GM12878 (cell line): ENCODE measurements around the gene CAMTA1. TPM values are rescaled to one million over a fixed set of nuclear protein-coding genes. Genes with fewer than 3 reads are reported as not detected.
A peak's percentile ranks its signal among the peaks of the same experiment; 100 is the strongest.

Experiments
- ATAC-seq: fragments of 200-7000 bp; cut with Tn5 transposase; 3 replicates; pipeline ENCODE4 v1.9.1; 2020; ENCODE audit warnings: mild to moderate bottlenecking, moderate library complexity
- BruUV-seq: library from RNA; stranded (reverse); fragments of 400-500 nt; replicated peaks from 2 replicates; lab custom pipeline; 2021; lab: Mats Ljungman, UMichigan
- CTCF ChIA-PET: fragments of 300-600 bp; sonication (Branson Sonifier 250); formaldehyde crosslinking; extraction: SDS; loops from one replicate; lab custom pipeline; 2021; ENCODE audit warnings: inconsistent platforms; lab: Yijun Ruan, JAX
- POLR2A ChIA-PET: fragments of 350-600 bp; formaldehyde crosslinking; extraction: SDS; loops from one replicate; lab custom pipeline; 2021; ENCODE audit warnings: inconsistent platforms; lab: Charles Lee
- RAD21 ChIA-PET: fragments of 300-600 bp; sonication (Branson Sonifier 250); formaldehyde crosslinking; loops from one replicate; lab custom pipeline; 2023; ENCODE audit warnings: antibody characterized with exemption; ENCODE audit not compliant: unreplicated experiment; lab: Charles Lee
- SMC1A ChIA-PET: fragments of 300-600 bp; sonication (Branson Sonifier 250); formaldehyde crosslinking; loops from one replicate; lab custom pipeline; 2023; ENCODE audit not compliant: unreplicated experiment, uncharacterized antibody; lab: Charles Lee
- DNase-seq: peaks from one replicate; pipeline ENCODE4 v3.0.0-alpha.2; 2011; ENCODE audit warnings: low read depth, low spot score
- FAIRE-seq: peaks from 3 replicates; lab custom pipeline; 2011; peaks lifted over from hg19 to GRCh38; lab: Jason Lieb, UNC
- H2AFZ ChIP-seq: 2 replicates; pipeline ENCODE4 v1.6.0; 2011; ENCODE audit warnings: low read depth, low read length, control low read depth; ENCODE audit not compliant: control insufficient read depth
- H3K27ac ChIP-seq: 2 replicates; pipeline ENCODE4 v1.5.1; 2011; ENCODE audit warnings: control low read depth; ENCODE audit not compliant: control insufficient read depth, insufficient read depth
- H3K27me3 ChIP-seq, 2 experiments: replicated peaks in 1 of 2; 2 replicates each; pipeline versions ENCODE4 v1.6.0 to v1.6.1; 2011; ENCODE audit warnings: low read length in 1 of 2; ENCODE audit not compliant: control insufficient read depth in 2 of 2, insufficient read depth in 2 of 2
- H3K36me3 ChIP-seq, 2 experiments: 2 replicates each; pipeline ENCODE4 v1.5.1; 2011; ENCODE audit warnings: low read length in 1 of 2; ENCODE audit not compliant: control insufficient read depth in 2 of 2, insufficient read depth in 2 of 2
- H3K4me1 ChIP-seq: 2 replicates; pipeline ENCODE4 v1.6.1; 2011; ENCODE audit warnings: mild to moderate bottlenecking, low read length, moderate library complexity, mixed read lengths; ENCODE audit not compliant: control insufficient read depth, insufficient read depth
- H3K4me2 ChIP-seq: 2 replicates; pipeline ENCODE4 v1.6.0; 2011; ENCODE audit warnings: control low read depth; ENCODE audit not compliant: control insufficient read depth, insufficient read depth
- H3K4me3 ChIP-seq: fragments of 200-600 bp; sonication (generic); 2 replicates; pipeline ENCODE4 v1.5.1; 2016
- H3K79me2 ChIP-seq: 2 replicates; pipeline ENCODE4 v1.6.0; 2011; ENCODE audit warnings: low read length; ENCODE audit not compliant: control insufficient read depth, insufficient read depth
- H3K9ac ChIP-seq: 2 replicates; pipeline ENCODE4 v1.8.0; 2011; ENCODE audit warnings: low read length, control low read depth, mixed read lengths; ENCODE audit not compliant: control insufficient read depth, insufficient read depth
- H3K9me3 ChIP-seq: replicated peaks from 3 replicates; pipeline ENCODE4 v1.5.1; 2011; ENCODE audit warnings: mild to moderate bottlenecking, low read length; ENCODE audit not compliant: control insufficient read depth, insufficient read depth
- H4K20me1 ChIP-seq: 2 replicates; pipeline ENCODE4 v1.6.0; 2011; ENCODE audit not compliant: control insufficient read depth, insufficient read depth
- CBX5 ChIP-seq: sonication (generic); IDR thresholded peaks from 2 replicates; pipeline ENCODE4 v1.6.1; 2016; ENCODE audit warnings: low read depth, moderate library complexity, mild to moderate bottlenecking, inconsistent platforms
- KAT2A ChIP-seq: conservative IDR thresholded peaks from 2 replicates; pipeline ENCODE4 v1.6.1; 2011; ENCODE audit warnings: low read depth, low read length; ENCODE audit not compliant: control insufficient read depth
- KDM1A ChIP-seq: fragments of 200-600 bp; sonication (generic); IDR thresholded peaks from 2 replicates; pipeline ENCODE4 v1.6.1; 2016; ENCODE audit warnings: borderline replicate concordance
- TCF7 ChIP-seq: IDR thresholded peaks from 2 replicates; pipeline ENCODE4 v1.6.1; 2014; ENCODE audit warnings: antibody characterized with exemption, borderline replicate concordance
- WGBS: methylation state at CpG from one replicate; pipeline ENCODE4 v1.1.6; 2016; ENCODE audit warnings: low lambda C conversion rate; ENCODE audit not compliant: insufficient replicate concordance, insufficient coverage; ENCODE audit errors: missing lambda C conversion rate; 5-methylcytosine and 5-hydroxymethylcytosine counted together
- in situ Hi-C: fragments of 300-500 bp; cut with MboI; formaldehyde crosslinking; loops from 9 replicates; pipeline ENCODE4 v1.14.3; 2018; ENCODE audit warnings: mixed read lengths
- intact Hi-C: fragments of 100-400 bp; cut with micrococcal nuclease; formaldehyde crosslinking; loops from one replicate; pipeline ENCODE4 v1.14.2; 2022; ENCODE audit not compliant: unreplicated experiment
- polyA plus RNA-seq, 11 experiments: library from polyadenylated mRNA; depleted of rRNA in 4 of 11; unstranded in 6 of 11; stranded (reverse) in 5 of 11; fragments of >200 nt; fragmentation: Nextera tagmentation in 4 of 11; fragmentation: Illumina TruSeq in 1 of 11; extraction: Ambion mirVana in 4 of 11; extraction: Trizol in 1 of 11; gene quantifications; 1 replicate in 1 of 11; 2 replicates in 10 of 11; pipeline versions ENCODE4 v1.2.1 to v1.2.3, GENCODE V29; 2011 to 2016; ENCODE audit warnings: inconsistent platforms in 2 of 11, missing spikeins in 2 of 11, low read depth in 1 of 11
- total RNA-seq, 4 experiments: library from RNA; depleted of rRNA in 3 of 4; stranded (reverse); fragments of >200 nt in 3 of 4; fragmentation: Illumina TruSeq in 1 of 4; extraction: Trizol in 1 of 4; gene quantifications; 2 replicates each; pipeline versions ENCODE4 v1.2.1 to v1.2.3, GENCODE V29; 2013 to 2021
- TF ChIP-seq, protein P1 (sequence below): IDR thresholded peaks from 2 replicates; pipeline ENCODE4 v1.6.1; 2011; ENCODE audit warnings: low read depth, low read length, improper control_type of control experiment, borderline replicate concordance
- TF ChIP-seq, protein P2 (sequence below): fragments of 150-350 bp; IDR thresholded peaks from 2 replicates; pipeline ENCODE4 v1.6.1; 2016; ENCODE audit warnings: low read depth, low read length
- TF ChIP-seq, protein P3 (sequence below): fragments of 450-650 bp; IDR thresholded peaks from 2 replicates; pipeline ENCODE4 v1.6.1; 2017; ENCODE audit warnings: mild to moderate bottlenecking, moderate library complexity

The CAMTA1 gene
- total and polyA plus RNA-seq, 10 of the 15 experiments (the other 5 are each of a cell fraction or from before 2014, with no cell fraction given) = 37.7 to 148 (median 76.4) TPM

DNA sequence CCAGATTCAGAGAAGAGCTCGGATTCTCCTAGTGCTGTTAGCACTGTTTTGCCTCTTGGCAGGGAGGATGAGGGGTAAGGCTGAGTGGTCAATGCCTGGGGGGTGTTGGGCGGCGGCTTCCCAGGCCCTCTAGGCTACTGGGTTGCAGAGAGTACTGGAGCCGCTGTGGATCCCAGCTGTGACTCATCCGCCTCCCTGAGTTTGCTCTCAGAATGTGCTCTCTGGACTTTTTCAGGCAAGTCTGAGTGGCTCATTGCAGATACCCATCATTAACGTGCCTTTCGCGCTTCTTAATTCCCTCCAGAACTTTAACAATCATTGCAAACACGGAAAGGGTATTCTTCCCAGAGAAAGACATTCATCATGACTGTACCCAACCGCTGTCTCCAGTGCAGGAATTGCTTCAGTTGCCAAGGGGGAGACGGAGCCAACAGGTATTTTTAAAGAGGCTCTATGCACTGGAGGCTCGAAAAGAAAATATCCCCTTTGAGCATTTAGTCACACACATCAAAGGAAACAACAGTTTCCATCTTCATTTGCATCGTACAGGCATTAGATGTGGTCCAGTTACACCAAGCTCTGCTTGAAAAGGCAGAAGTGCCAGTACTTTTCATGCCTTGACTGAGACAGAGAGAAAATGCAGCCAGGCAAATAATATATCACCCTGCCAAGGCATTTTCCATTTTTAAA lies 14.4 kb upstream of the CAMTA1 start:
- intact Hi-C loops (no loop called here), in situ Hi-C loops (no loop called here)
- SMC1A ChIA-PET = no interaction called here
- no peak overlapping the region for H3K9ac ChIP-seq
- peak overlapping the region; percentile 9 for H2AFZ ChIP-seq
- H3K27me3 ChIP-seq = no peaks in the 10 kb centered on the region
- FAIRE-seq = peak; percentile 47
- BruUV-seq = no TSS peak
- peak; percentile 41; the same call in 1 of the 2 replicates for TF ChIP-seq TCF7
- TF ChIP-seq KDM1A = no peak
- no peak for TF ChIP-seq KAT2A
- TF ChIP-seq, all 136 proteins: peak for 1
- Histone ChIP-seq H3K36me3 (no peaks in the 10 kb centered on the region), H3K4me3 (no peak overlapping the region), H3K4me2 (peak overlapping the region; percentile 40), H3K79me2 (no peaks in the 10 kb centered on the region), H3K9me3 (no peaks in the 10 kb centered on the region), H3K4me1 (peaks cover 7% of the 10 kb centered on the region; the same call in 1 of the 2 replicates), H3K27ac (no peak overlapping the region), H4K20me1 (no peaks in the 10 kb centered on the region)
- ChIA-PET RAD21 (no interaction called here), POLR2A (interaction anchor here (1.0 kb wide), 2 partner anchors 9 to 11 kb away, joined by 3 read pairs; no protein-coding TSS in a partner anchor), CTCF (interaction anchor here (1.2 kb wide), 1 partner anchor 9 kb away, joined by 3 read pairs; no protein-coding TSS in a partner anchor)
- peak; percentile 92 for ATAC-seq
- DNase-seq = no peak
- 6% methylated on average over 13 of the region's 13 CpGs for WGBS

DNA sequence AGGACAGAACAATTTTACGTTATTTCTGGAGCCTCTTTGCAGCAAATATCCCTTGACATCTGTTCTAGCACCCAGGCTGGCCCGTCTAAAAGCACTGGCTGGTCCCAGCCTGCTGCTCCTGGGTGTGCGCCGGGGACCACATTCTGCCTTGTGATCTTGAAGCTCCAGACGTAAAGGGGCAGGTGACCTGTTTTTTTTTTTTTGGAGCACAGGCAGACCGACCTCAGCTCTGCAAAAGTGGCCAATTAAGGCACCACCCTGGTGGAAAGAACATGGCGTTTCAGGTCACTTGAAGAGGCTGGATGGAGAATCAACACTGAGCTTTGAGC lies 13.8 kb upstream of the CAMTA1 start:
- SMC1A ChIA-PET = no interaction called here
- 22% methylated on average over 7 of the region's 7 CpGs for WGBS
- in situ Hi-C loops = no loop called here
- Histone ChIP-seq H4K20me1 (no peaks in the 10 kb centered on the region), H3K4me2 (peak overlapping the region; percentile 40), H3K4me1 (peaks cover 7% of the 10 kb centered on the region; the same call in 1 of the 2 replicates), H3K4me3 (no peak overlapping the region), H3K27ac (no peak overlapping the region), H3K9ac (no peak overlapping the region), H2AFZ (peak overlapping the region; percentile 31; the same call in 1 of the 2 replicates), H3K36me3 (no peaks in the 10 kb centered on the region), H3K79me2 (no peaks in the 10 kb centered on the region), H3K27me3 (no peaks in the 10 kb centered on the region), H3K9me3 (peaks cover 2% of the 10 kb centered on the region; the same call in 2 of the 3 replicates)
- ATAC-seq (peak; percentile 44), FAIRE-seq (no peak), DNase-seq (no peak)
- RAD21 ChIA-PET = no interaction called here
- BruUV-seq = no TSS peak
- no peak for TF ChIP-seq CBX5
- TF ChIP-seq, protein P1, sequence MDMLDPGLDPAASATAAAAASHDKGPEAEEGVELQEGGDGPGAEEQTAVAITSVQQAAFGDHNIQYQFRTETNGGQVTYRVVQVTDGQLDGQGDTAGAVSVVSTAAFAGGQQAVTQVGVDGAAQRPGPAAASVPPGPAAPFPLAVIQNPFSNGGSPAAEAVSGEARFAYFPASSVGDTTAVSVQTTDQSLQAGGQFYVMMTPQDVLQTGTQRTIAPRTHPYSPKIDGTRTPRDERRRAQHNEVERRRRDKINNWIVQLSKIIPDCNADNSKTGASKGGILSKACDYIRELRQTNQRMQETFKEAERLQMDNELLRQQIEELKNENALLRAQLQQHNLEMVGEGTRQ = no peak
- TF ChIP-seq, protein P2, sequence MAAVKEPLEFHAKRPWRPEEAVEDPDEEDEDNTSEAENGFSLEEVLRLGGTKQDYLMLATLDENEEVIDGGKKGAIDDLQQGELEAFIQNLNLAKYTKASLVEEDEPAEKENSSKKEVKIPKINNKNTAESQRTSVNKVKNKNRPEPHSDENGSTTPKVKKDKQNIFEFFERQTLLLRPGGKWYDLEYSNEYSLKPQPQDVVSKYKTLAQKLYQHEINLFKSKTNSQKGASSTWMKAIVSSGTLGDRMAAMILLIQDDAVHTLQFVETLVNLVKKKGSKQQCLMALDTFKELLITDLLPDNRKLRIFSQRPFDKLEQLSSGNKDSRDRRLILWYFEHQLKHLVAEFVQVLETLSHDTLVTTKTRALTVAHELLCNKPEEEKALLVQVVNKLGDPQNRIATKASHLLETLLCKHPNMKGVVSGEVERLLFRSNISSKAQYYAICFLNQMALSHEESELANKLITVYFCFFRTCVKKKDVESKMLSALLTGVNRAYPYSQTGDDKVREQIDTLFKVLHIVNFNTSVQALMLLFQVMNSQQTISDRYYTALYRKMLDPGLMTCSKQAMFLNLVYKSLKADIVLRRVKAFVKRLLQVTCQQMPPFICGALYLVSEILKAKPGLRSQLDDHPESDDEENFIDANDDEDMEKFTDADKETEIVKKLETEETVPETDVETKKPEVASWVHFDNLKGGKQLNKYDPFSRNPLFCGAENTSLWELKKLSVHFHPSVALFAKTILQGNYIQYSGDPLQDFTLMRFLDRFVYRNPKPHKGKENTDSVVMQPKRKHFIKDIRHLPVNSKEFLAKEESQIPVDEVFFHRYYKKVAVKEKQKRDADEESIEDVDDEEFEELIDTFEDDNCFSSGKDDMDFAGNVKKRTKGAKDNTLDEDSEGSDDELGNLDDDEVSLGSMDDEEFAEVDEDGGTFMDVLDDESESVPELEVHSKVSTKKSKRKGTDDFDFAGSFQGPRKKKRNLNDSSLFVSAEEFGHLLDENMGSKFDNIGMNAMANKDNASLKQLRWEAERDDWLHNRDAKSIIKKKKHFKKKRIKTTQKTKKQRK = no peak
- TF ChIP-seq, protein P3, sequence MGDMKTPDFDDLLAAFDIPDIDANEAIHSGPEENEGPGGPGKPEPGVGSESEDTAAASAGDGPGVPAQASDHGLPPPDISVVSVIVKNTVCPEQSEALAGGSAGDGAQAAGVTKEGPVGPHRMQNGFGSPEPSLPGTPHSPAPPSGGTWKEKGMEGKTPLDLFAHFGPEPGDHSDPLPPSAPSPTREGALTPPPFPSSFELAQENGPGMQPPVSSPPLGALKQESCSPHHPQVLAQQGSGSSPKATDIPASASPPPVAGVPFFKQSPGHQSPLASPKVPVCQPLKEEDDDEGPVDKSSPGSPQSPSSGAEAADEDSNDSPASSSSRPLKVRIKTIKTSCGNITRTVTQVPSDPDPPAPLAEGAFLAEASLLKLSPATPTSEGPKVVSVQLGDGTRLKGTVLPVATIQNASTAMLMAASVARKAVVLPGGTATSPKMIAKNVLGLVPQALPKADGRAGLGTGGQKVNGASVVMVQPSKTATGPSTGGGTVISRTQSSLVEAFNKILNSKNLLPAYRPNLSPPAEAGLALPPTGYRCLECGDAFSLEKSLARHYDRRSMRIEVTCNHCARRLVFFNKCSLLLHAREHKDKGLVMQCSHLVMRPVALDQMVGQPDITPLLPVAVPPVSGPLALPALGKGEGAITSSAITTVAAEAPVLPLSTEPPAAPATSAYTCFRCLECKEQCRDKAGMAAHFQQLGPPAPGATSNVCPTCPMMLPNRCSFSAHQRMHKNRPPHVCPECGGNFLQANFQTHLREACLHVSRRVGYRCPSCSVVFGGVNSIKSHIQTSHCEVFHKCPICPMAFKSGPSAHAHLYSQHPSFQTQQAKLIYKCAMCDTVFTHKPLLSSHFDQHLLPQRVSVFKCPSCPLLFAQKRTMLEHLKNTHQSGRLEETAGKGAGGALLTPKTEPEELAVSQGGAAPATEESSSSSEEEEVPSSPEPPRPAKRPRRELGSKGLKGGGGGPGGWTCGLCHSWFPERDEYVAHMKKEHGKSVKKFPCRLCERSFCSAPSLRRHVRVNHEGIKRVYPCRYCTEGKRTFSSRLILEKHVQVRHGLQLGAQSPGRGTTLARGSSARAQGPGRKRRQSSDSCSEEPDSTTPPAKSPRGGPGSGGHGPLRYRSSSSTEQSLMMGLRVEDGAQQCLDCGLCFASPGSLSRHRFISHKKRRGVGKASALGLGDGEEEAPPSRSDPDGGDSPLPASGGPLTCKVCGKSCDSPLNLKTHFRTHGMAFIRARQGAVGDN = no peak
- POLR2A ChIA-PET = no interaction called here
- intact Hi-C loops = no loop called here
- CTCF ChIA-PET = interaction anchor here (0.9 to 1.2 kb wide), 2 partner anchors 8 to 70 kb away, joined by 3 read pairs; partner anchors contain the start of gene DNAJC11
